ENCODE data around the gene EFTUD2.

GRCh38 chr17:44884941-44885340, 14.3 kb downstream of the EFTUD2 start:
- TF ChIP-seq CTCF (IDR thresholded peaks at IDR 0.05) = no peak
- TF ChIP-seq ZFX (IDR thresholded peaks at IDR 0.05; ENCODE audit: borderline replicate concordance) = no peak

Data from 22Rv1 (cell line).